Activated CD4-positive, CD25-positive, alpha-beta regulatory T cell treated with anti-CD3 and anti-CD28 coated beads, Interleukin-2, amount 50 U/mL, for 16 hours (primary cell): ENCODE data around the gene NSMCE1.
A peak's percentile ranks its signal among the peaks of the same experiment; 100 is the strongest.

Source experiments
- DNase-seq: peaks from one replicate; pipeline ENCODE4 v3.0.0-alpha.2; 2020; ENCODE audit warnings: low read depth, low spot score

Gene NSMCE1

GRCh38 chr16:27268376-27269299 lies at the start of gene NSMCE1:
TSS of gene NSMCE1 (minus strand) at chr16:27268772. CDS start at chr16:27257570, 11,202 bp downstream.
- peak; percentile 93 for DNase-seq

GRCh38 chr16:27317738-27318391 lies 49.3 kb upstream of the NSMCE1 start:
- no peak for DNase-seq

- DNase-seq, result no peak
Measured at GRCh38 chr16:27317320-27317719, 48.7 kb upstream of the NSMCE1 start.

- DNase-seq, result no peak
Measured at GRCh38 chr16:27316038-27316680, 47.6 kb upstream of the NSMCE1 start.

DNA sequence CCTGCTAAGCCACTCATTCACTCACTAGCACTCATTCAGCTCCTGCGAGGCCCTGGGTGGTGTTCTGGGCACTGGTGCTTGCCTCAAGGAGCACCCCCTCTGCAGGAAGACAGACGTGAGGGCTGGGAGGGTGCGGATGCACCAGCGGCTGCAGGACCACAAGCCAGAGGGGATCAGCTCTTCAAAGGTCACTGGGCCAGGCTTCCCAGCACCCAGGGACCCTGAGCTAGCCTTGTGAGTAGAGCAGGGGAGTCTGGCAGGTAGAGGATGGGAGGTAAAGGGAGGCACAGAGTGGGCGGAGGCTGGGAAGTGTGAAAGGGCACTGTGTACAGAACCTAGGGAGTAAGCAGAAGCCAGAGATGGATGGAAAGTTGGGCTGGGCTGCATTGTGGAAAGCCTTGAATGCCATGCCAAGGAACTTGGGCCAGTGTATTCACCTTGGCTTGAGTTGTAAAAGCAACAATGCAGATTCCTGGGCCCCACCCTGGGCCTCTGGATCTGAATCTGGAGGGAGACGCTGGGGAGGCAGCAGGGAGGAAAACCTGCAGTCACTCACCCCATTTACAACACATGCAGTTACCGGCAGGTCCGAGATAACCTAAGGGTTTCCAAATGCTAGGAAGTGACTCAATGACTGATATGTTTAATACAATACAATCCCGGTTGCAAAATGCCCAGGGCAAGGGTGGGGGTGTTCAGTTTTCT lies 46.9 kb upstream of the NSMCE1 start:
- no peak for DNase-seq

DNA sequence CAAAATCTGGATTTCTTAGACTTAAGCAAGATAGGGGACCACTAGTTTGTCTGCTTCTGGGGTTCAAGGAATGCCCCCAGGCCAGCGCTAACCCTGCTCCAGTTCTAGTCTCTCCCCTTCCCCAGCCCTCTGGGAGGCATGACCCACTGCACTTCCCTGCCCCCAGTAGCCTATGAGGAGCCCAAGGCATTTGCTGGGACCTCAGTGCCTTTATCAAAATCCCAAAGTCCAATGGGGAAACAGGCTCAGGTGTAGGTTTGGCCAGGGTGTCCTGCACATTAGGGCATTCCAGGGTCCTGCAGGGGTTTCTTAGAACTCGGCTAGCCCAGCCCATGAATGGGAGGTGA lies 46.4 kb upstream of the NSMCE1 start:
- DNase-seq, result no peak

GRCh38 chr16:27314161-27314723 lies 45.7 kb upstream of the NSMCE1 start:
- no peak for DNase-seq

GRCh38 chr16:27313422-27314160 lies 45.0 kb upstream of the NSMCE1 start, which contains the start of gene IL4R:
TSS of gene IL4R (plus strand) at chr16:27313974. CDS start at chr16:27340204, 26,230 bp downstream.
- no peak for DNase-seq

DNA sequence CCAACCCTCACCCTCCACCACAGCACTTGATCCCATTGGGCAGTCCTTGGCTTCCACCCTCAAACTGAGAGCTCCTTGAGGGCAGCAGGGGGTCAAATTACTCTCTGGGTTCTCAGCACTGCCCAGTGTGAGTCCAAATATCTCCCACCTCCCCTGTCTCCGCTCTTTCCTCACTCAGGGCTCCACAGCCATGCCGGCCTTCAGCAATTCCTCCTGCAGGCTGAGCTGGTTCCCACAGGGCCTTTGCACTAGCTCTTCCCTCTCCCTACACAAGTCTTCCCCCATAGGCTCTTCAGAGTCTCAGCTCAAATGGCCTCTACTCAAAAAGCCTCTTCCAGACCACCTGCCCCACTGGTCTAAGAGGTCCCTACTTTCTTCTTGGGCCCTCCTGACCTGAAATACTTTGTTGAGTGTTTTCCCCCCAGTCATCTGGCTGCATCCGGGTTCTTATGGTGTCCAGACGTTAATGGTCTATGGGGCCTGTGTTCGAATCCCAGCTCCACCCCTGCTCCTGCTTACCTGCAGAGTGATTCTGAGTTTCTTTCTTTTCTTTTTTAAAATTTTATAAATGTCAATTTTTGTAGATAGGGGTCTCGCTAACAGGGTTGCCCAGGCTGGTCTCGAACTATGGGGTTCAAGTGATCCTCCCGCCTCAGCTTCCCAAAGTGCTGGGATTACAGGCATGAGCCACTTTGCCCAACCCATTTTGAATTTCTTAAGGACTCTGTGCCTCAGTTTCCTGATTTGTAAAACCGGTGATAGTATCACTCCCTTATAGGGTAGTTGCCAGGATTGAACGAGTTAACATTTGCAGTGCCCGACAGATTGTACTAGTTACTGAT lies 44.2 kb upstream of the NSMCE1 start:
- DNase-seq, result no peak

GRCh38 chr16:27311897-27312303 lies 43.3 kb upstream of the NSMCE1 start:
- DNase-seq, result no peak

DNA sequence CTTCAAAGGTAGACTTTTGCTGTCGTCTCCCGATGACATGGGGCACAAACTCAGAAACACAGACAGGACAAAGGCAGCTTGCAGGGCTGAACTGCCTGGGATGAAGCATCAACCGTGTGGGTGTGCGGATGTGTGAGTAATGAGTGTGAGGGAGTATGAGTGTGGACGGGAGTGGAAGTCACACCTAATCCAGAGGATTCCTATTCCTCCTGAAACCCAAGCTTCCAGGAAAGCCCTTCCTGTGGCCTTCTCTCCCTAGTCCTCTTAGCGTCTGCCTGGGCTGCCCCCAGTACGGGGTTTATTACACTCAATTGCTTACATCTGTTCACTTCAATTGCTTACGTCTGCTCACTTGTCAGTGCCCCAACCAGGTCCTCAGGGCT lies 42.9 kb upstream of the NSMCE1 start:
- DNase-seq, result no peak

DNA sequence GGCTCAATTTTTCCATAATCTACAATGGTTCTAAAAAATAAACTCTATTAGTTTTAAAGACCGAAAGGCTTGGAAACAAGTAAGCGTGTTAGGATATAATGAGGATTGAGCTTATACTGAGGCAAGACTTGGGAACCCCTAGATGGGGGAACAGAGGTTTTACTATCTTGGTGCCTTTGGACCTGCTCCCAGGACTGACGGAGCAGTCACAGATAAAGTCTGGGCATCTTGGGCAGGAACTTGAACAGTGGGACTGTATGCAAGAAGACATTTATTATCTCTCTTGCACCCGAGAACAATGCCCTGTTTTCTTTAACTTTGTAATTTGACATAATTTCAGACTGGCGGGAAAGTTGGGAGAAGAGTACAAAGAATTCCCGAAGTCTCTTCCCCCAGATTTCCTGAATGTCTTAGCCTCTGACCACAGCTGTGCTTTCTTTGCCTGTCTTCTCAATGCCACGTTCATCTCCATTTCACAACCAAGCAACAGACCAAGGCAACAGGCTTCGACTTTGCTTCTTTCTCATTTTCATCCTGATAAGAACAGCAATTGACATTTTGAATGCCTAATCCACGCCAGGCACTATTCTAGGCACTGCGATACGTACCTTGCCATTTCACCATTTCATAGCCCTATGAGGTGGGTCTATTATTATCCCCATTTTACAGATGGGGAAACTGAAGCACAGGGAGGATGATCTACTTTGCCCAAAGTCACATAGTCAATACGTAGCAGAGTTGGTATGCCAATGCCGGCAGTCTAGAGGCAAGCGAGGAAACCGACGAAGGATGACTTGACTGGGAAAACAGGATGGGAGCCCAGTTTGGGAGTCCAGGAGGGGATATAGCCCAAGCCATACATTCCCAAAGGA lies 42.2 kb upstream of the NSMCE1 start:
- no peak for DNase-seq

DNA sequence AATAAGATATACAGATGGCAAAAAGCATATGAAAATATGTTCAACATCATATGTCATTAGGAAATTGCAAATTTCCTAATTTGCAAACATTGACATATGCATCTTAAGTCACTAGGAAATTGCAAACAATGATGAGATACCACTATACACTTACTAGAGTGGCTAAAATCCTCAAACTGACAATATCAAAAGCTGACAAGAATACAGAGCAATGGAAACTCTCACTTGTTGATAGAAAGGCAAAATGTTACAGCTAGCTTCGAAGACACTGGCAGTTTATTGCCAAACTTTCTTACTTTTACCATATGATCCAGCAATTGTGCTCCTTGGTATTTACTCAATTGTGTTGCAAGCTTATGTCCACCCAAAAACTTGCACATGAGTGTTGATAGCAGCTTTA lies 40.2 kb upstream of the NSMCE1 start:
- no peak for DNase-seq

GRCh38 chr16:27305839-27306442 lies 37.4 kb upstream of the NSMCE1 start:
- no peak for DNase-seq

- no peak for DNase-seq
Measured at GRCh38 chr16:27304881-27305745, 36.5 kb upstream of the NSMCE1 start.

- DNase-seq, result no peak
Measured at GRCh38 chr16:27304102-27304501, 35.5 kb upstream of the NSMCE1 start.
